ENCODE results near the gene ATP5IF1. TPM values are rescaled to one million over a fixed set of nuclear protein-coding genes. Genes with fewer than 3 reads are reported as not detected.

Gene ATP5IF1
- polyA plus RNA-seq, 1 of the 3 experiments (the other 2 are of a cell fraction) = 594 TPM

DNA sequence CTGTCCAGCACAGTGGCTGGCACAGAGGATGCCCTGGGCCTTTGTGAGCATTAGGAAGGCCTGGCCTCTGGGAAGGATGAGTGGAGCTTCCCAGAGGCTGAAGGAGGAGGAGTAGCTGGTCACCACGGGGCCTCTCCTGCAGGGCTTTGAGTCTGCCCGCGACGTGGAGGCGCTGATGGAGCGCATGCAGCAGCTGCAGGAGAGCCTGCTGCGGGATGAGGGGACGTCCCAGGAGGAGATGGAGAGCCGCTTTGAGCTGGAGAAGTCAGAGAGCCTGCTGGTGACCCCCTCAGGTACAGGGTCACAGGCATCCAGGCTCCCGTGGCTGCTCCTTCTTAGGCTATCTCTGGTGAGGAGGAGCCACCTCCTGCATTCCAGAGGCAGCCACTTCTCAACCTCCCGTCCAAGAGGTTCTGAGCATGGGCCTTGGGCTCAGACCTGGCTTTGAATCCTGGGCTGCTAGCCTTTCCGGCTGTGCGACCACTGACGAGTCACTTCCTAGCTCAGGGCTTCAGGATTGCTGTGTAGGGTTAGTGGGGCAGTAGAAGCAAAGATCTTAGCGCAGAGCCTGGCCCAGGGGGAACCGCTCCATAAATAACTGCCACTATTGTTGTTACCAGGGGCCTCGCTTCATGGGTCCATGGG lies 37.4 kb downstream of the ATP5IF1 start:
- Histone ChIP-seq H3K27ac (ENCODE audit: low read depth in 2 of 2, low read length in 1 of 2) (no peak overlapping the region), H3K36me3 (replicated peaks in 1 of 2; ENCODE audit: control insufficient read depth in 1 of 2, insufficient read depth in 2 of 2, low read length in 1 of 2) (peaks cover 47 to 55% of the 10 kb centered on the region in 2 experiments), H2AFZ (ENCODE audit: low read depth) (no peak overlapping the region), H3K4me3 (ENCODE audit: low read depth in 2 of 2, low read length in 1 of 2) (no peak overlapping the region), H3K4me2 (no peak overlapping the region), H3K9me2 (no peaks in the 10 kb centered on the region), H3K9me3 (no peaks in the 10 kb centered on the region), H4K20me1 (ENCODE audit: insufficient read depth) (peaks cover 62% of the 10 kb centered on the region), H3K9ac (no peak overlapping the region), H3K79me2 (ENCODE audit: insufficient read depth) (peaks cover 45% of the 10 kb centered on the region), H3F3A (replicated peaks; ENCODE audit: insufficient read depth) (peaks cover 5% of the 10 kb centered on the region), H3K27me3 (ENCODE audit: insufficient read depth) (no peaks in the 10 kb centered on the region), H3K4me1 (ENCODE audit: control insufficient read depth in 1 of 2, insufficient read depth in 2 of 2, low read depth in 1 of 2, low read length in 1 of 2) (no peaks in the 10 kb centered on the region)
- CTCF ChIA-PET = interaction anchor here (1.2 to 1.4 kb wide), 2 partner anchors 13 to 24 kb away, joined by 3 read pairs; no protein-coding TSS in a partner anchor
- POLR2A ChIA-PET = no interaction called here
- 90% methylated on average over 13 of the region's 17 CpGs for WGBS (ENCODE audit: low lambda C conversion rate)
- DNase-seq = no peak
- TF ChIP-seq YY1 (IDR thresholded peaks at IDR 0.05; ENCODE audit: low read depth) (no peak), NFIC (IDR thresholded peaks at IDR 0.05; ENCODE audit: borderline replicate concordance) (no peak), GATA2 (CRISPR knock-in tag; IDR thresholded peaks at IDR 0.05) (no peak), RFX5 (IDR thresholded peaks at IDR 0.05; ENCODE audit: low read length) (no peak), MAX (IDR thresholded peaks at IDR 0.05; ENCODE audit: low read depth) (no peak), ELF1 (IDR thresholded peaks at IDR 0.05) (no peak), TEAD4 (IDR thresholded peaks at IDR 0.05; ENCODE audit: borderline replicate concordance, insufficient read depth) (no peak)
- TF ChIP-seq, protein P1, sequence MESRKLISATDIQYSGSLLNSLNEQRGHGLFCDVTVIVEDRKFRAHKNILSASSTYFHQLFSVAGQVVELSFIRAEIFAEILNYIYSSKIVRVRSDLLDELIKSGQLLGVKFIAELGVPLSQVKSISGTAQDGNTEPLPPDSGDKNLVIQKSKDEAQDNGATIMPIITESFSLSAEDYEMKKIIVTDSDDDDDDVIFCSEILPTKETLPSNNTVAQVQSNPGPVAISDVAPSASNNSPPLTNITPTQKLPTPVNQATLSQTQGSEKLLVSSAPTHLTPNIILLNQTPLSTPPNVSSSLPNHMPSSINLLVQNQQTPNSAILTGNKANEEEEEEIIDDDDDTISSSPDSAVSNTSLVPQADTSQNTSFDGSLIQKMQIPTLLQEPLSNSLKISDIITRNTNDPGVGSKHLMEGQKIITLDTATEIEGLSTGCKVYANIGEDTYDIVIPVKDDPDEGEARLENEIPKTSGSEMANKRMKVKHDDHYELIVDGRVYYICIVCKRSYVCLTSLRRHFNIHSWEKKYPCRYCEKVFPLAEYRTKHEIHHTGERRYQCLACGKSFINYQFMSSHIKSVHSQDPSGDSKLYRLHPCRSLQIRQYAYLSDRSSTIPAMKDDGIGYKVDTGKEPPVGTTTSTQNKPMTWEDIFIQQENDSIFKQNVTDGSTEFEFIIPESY (IDR thresholded peaks at IDR 0.05; ENCODE audit: borderline replicate concordance, low read depth) = no peak

- ChIA-PET CTCF (no interaction called here), POLR2A (no interaction called here)
- Histone ChIP-seq H3K4me3 (ENCODE audit: low read depth in 2 of 2, low read length in 1 of 2) (no peak overlapping the region), H3K27ac (ENCODE audit: low read depth in 2 of 2, low read length in 1 of 2) (no peak overlapping the region), H3K9ac (no peak overlapping the region), H3K9me2 (no peaks in the 10 kb centered on the region), H4K20me1 (ENCODE audit: insufficient read depth) (peaks cover 18% of the 10 kb centered on the region), H3K36me3 (replicated peaks in 1 of 2; ENCODE audit: control insufficient read depth in 1 of 2, insufficient read depth in 2 of 2, low read length in 1 of 2) (peaks cover 58 to 60% of the 10 kb centered on the region in 2 experiments), H3K79me2 (ENCODE audit: insufficient read depth) (peaks cover 7% of the 10 kb centered on the region; the same call in 1 of the 2 replicates), H3K4me1 (ENCODE audit: control insufficient read depth in 1 of 2, insufficient read depth in 2 of 2, low read depth in 1 of 2, low read length in 1 of 2) (no peaks in the 10 kb centered on the region), H3K4me2 (no peak overlapping the region), H2AFZ (ENCODE audit: low read depth) (no peak overlapping the region), H3K9me3 (no peaks in the 10 kb centered on the region), H3F3A (replicated peaks; ENCODE audit: insufficient read depth) (peaks cover 11% of the 10 kb centered on the region), H3K27me3 (ENCODE audit: insufficient read depth) (no peaks in the 10 kb centered on the region)
- TF ChIP-seq MAX (IDR thresholded peaks at IDR 0.05; ENCODE audit: low read depth) (no peak), USF1 (IDR thresholded peaks at IDR 0.05; ENCODE audit: borderline replicate concordance, low read depth) (no peak), JUND (IDR thresholded peaks at IDR 0.05) (no peak), RCOR1 (IDR thresholded peaks at IDR 0.05; ENCODE audit: low read length) (no peak), FOXM1 (IDR thresholded peaks at IDR 0.05; ENCODE audit: low read depth) (no peak), TCF12 (IDR thresholded peaks at IDR 0.05) (no peak), RFX5 (IDR thresholded peaks at IDR 0.05; ENCODE audit: low read length) (no peak), YY1 (IDR thresholded peaks at IDR 0.05; ENCODE audit: low read depth) (no peak), NFIC (IDR thresholded peaks at IDR 0.05; ENCODE audit: borderline replicate concordance) (no peak), GATA2 (CRISPR knock-in tag; IDR thresholded peaks at IDR 0.05) (no peak), MEF2A (IDR thresholded peaks at IDR 0.05; ENCODE audit: borderline replicate concordance, low read depth) (no peak), RXRA (IDR thresholded peaks at IDR 0.05; ENCODE audit: borderline replicate concordance, low read depth) (no peak), TAF1 (IDR thresholded peaks at IDR 0.05; ENCODE audit: borderline replicate concordance, low read depth, low read length) (no peak), CHD2 (IDR thresholded peaks at IDR 0.05; ENCODE audit: low read length, partially characterized antibody) (no peak), SIN3A (IDR thresholded peaks at IDR 0.05; ENCODE audit: borderline replicate concordance, low read depth, low read length) (no peak), TEAD4 (IDR thresholded peaks at IDR 0.05; ENCODE audit: borderline replicate concordance, insufficient read depth) (no peak), FOXJ3 (CRISPR knock-in tag; IDR thresholded peaks at IDR 0.05) (no peak), IRF3 (IDR thresholded peaks at IDR 0.05; ENCODE audit: low read depth, low read length) (no peak)
- TF ChIP-seq, protein P2, sequence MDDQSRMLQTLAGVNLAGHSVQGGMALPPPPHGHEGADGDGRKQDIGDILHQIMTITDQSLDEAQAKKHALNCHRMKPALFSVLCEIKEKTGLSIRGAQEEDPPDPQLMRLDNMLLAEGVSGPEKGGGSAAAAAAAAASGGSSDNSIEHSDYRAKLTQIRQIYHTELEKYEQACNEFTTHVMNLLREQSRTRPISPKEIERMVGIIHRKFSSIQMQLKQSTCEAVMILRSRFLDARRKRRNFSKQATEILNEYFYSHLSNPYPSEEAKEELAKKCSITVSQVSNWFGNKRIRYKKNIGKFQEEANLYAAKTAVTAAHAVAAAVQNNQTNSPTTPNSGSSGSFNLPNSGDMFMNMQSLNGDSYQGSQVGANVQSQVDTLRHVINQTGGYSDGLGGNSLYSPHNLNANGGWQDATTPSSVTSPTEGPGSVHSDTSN (IDR thresholded peaks at IDR 0.05) = no peak
- DNase-seq = no peak
- 90% methylated on average over 5 of the region's 5 CpGs for WGBS (ENCODE audit: low lambda C conversion rate)
Observed at GRCh38 chr1:28278763-28279162, 42.8 kb downstream of the ATP5IF1 start.

Data from SK-N-SH (cell line).